ENCODE results near the gene PA2G4.

- TF ChIP-seq POLR2A (IDR thresholded peaks at IDR 0.05; ENCODE audit: low read length): no peak
- TF ChIP-seq GATA1 (IDR thresholded peaks at IDR 0.05; ENCODE audit: low read depth, low read length): no peak
Measured at GRCh38 chr12:56143217-56143616, 38.9 kb downstream of the PA2G4 start.

All from erythroblast (primary cell).